ENCODE measurements around the gene HFM1. TPM values are rescaled to one million over a fixed set of nuclear protein-coding genes. Genes with fewer than 3 reads are reported as not detected.

The HFM1 gene
- total RNA-seq, 5 donors from 2014 or later (not counting 1 experiment from before 2014, with no cell fraction given), result not detected

DNA sequence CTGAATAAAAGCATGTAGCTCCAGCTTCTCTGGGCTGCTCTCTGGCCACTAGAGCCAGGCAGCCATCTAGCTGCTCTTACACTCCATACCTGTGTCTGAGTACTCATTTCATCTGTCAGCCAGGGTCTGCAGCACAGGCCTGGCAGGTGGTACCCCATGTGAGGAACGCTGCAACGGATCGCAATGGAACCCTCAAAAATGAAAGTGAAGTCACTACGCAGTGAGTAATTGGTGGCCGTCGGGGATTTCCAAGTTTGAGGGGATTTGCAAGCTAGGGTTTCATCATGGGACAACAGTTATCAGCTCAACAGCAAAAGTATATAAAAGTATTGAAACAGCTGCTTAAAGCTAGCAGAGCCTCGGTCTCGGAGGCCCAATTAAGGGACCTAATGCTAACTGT, 186.7 kb downstream of the HFM1 start:
- H3K36me3 ChIP-seq (ENCODE audit: control insufficient read depth in 2 of 2, extremely low read depth in 1 of 2, insufficient read depth in 1 of 2, low read length in 1 of 2), result no peaks in the 10 kb centered on the region
- Mint-ChIP-seq H3K9me3 (peaks cover 9 to 22% (median 17%) of the 10 kb centered on the region in 3 donors), H3K4me3 (no peak overlapping the region), H3K4me1 (no peaks in the 10 kb centered on the region), H3K27me3 (peaks cover 6 to 9% of the 10 kb centered on the region in 2 donors), H3K27ac (no peak overlapping the region), H3K36me3 (no peaks in the 10 kb centered on the region)
- POLR2A ChIA-PET, result no interaction called here
- H3K27me3 ChIP-seq (replicated peaks in 1 of 2; ENCODE audit: control insufficient read depth in 2 of 2, extremely low read depth in 1 of 2, insufficient read depth in 2 of 2, low read length in 1 of 2), result no peaks in the 10 kb centered on the region
- H3K4me3 ChIP-seq (ENCODE audit: control insufficient read depth in 1 of 2, extremely low read depth in 1 of 2, low read length in 1 of 2), result no peak overlapping the region
- H3K9me3 ChIP-seq, result no peaks in the 10 kb centered on the region
- no peak for ATAC-seq (replicated peaks in 1 of 4)
- CTCF ChIA-PET, result no interaction called here
- no peaks in the 10 kb centered on the region for H3K4me1 ChIP-seq (ENCODE audit: control insufficient read depth in 1 of 2, extremely low read depth in 1 of 2, insufficient read depth in 2 of 2, low read length in 2 of 2)
- no peak overlapping the region for H3K27ac ChIP-seq (ENCODE audit: low read length)
- WGBS (ENCODE audit: insufficient coverage), result 85% methylated on average over 8 of the region's 8 CpGs
- DNase-seq, result no peak

Other genes with a start within 250 kb of the HFM1 start
- 1 to 10 TPM; 3.1 to 6.9 (median 6.3) TPM for gene CDC7, start 96.0 kb upstream of the HFM1 start, total RNA-seq

Measured in T-cell (primary cell).